K562 (cell line): Measurements from ENCODE around the gene FMC1. TPM values are rescaled to one million over a fixed set of nuclear protein-coding genes. Genes with fewer than 3 reads are reported as not detected.

ENCODE experiments used
- CCAR2 ChIP-seq: fragments of 200-400 bp; formaldehyde crosslinking; IDR thresholded peaks from 2 replicates; pipeline ENCODE4 v1.6.1; 2017; ENCODE audit warnings: mild to moderate bottlenecking, low read depth, low read length
- ETV1 ChIP-seq: fragments of 450-650 bp; conservative IDR thresholded peaks from 2 replicates; pipeline ENCODE4 v1.6.1; 2016; ENCODE audit warnings: missing genetic modification characterization, control low read depth, low read depth, missing compliant biosample characterization
- ETV6 ChIP-seq, 3 experiments: fragments of 150-350 bp in 1 of 3; sonication (generic) in 1 of 3; formaldehyde crosslinking in 1 of 3; IDR thresholded peaks; 2 replicates each; pipeline versions ENCODE4 v1.6.1 to v1.8.0; 2014 to 2022; ENCODE audit warnings: borderline replicate concordance in 2 of 3, low read depth in 2 of 3, antibody characterized with exemption in 1 of 3, low read length in 1 of 3, mild to moderate bottlenecking in 1 of 3, missing genetic modification reagents in 1 of 3
- FOXM1 ChIP-seq, 2 experiments: fragments of 450-650 bp in 1 of 2; sonication (generic) in 1 of 2; formaldehyde crosslinking in 1 of 2; IDR thresholded peaks; 2 replicates each; pipeline versions ENCODE4 v1.6.1 to v1.9.0; 2017 to 2022; ENCODE audit warnings: low read depth in 2 of 2, mild to moderate bottlenecking in 2 of 2, missing genetic modification reagents in 1 of 2, moderate library complexity in 1 of 2
- HDAC1 ChIP-seq, 2 experiments: fragments of 450-650 bp; IDR thresholded peaks; 2 replicates each; pipeline ENCODE4 v1.6.1; 2016 to 2017; ENCODE audit warnings: inconsistent platforms in 1 of 2, mild to moderate bottlenecking in 1 of 2, moderate library complexity in 1 of 2
- MCM5 ChIP-seq: fragments of 450-650 bp; IDR thresholded peaks from 2 replicates; pipeline ENCODE4 v1.6.1; 2016; ENCODE audit warnings: low read depth
- NFRKB ChIP-seq: fragments of 450-650 bp; IDR thresholded peaks from 2 replicates; pipeline ENCODE4 v1.6.1; 2016; ENCODE audit warnings: low read depth
- NR2C1 ChIP-seq, 2 experiments: fragments of 450-650 bp; IDR thresholded peaks; 2 replicates each; pipeline ENCODE4 v1.6.1; 2017; ENCODE audit warnings: mild to moderate bottlenecking in 2 of 2, antibody characterized with exemption in 1 of 2, inconsistent platforms in 1 of 2, missing compliant biosample characterization in 1 of 2, missing genetic modification characterization in 1 of 2
- RBM15 ChIP-seq: fragments of 200-400 bp; formaldehyde crosslinking; IDR thresholded peaks from 2 replicates; pipeline ENCODE4 v1.6.1; 2018; ENCODE audit warnings: mild to moderate bottlenecking, low read length, moderate library complexity; ENCODE audit not compliant: insufficient read depth
- RHOXF2B ChIP-seq: fragments of 250-450 bp; sonication (Bioruptor Pico); conservative IDR thresholded peaks from 2 replicates; pipeline ENCODE4 v1.5.1; 2021
- SMAD1 ChIP-seq: fragments of 150-350 bp; IDR thresholded peaks from 2 replicates; pipeline ENCODE4 v1.6.1; 2014; ENCODE audit warnings: low read length, low read depth; ENCODE audit not compliant: partially characterized antibody
- TCF7 ChIP-seq: sonication (generic); IDR thresholded peaks from 2 replicates; pipeline ENCODE4 v1.6.1; 2016; ENCODE audit warnings: antibody characterized with exemption, borderline replicate concordance
- ZNF121 ChIP-seq: sonication (generic); formaldehyde crosslinking; conservative IDR thresholded peaks from 2 replicates; pipeline ENCODE4 v1.8.0; 2022; ENCODE audit warnings: missing genetic modification reagents
- ZNF282 ChIP-seq: sonication (generic); formaldehyde crosslinking; IDR thresholded peaks from 2 replicates; pipeline ENCODE4 v1.8.1; 2023; ENCODE audit warnings: missing genetic modification reagents
- ZNF79 ChIP-seq: fragments of 250-450 bp; sonication (Bioruptor Pico); IDR thresholded peaks from 2 replicates; pipeline ENCODE4 v1.4.0; 2020; ENCODE audit warnings: low read depth, mild to moderate bottlenecking, moderate library complexity
- polyA plus RNA-seq, 8 experiments: library from polyadenylated mRNA; depleted of rRNA in 4 of 8; stranded (reverse) in 5 of 8; unstranded in 3 of 8; fragments of >200 nt; fragmentation: Nextera tagmentation in 2 of 8; fragmentation: Illumina TruSeq in 1 of 8; extraction: Ambion mirVana in 2 of 8; extraction: Trizol in 1 of 8; gene quantifications; 2 replicates each; pipeline versions ENCODE4 v1.2.1 to v1.2.3, GENCODE V29; 2011 to 2014; ENCODE audit warnings: inconsistent platforms in 1 of 8, missing spikeins in 1 of 8
- total RNA-seq, 7 experiments: library from RNA; depleted of rRNA in 6 of 7; stranded (reverse); fragments of >200 nt in 6 of 7; fragmentation: Illumina TruSeq in 2 of 7; extraction: Trizol in 2 of 7; gene quantifications; 2 replicates each; pipeline versions ENCODE4 v1.2.1 to v1.2.3, GENCODE V29; 2011 to 2021; ENCODE audit warnings: low replicate concordance in 1 of 7
- TF ChIP-seq, protein P1 (sequence below): IDR thresholded peaks from 2 replicates; pipeline ENCODE4 v1.6.1; 2011; ENCODE audit warnings: borderline replicate concordance, low read depth, mild to moderate bottlenecking, moderate library complexity, low read length; ENCODE audit not compliant: insufficient read depth, poor library complexity, severe bottlenecking
- TF ChIP-seq, protein P2 (sequence below): fragments of 250-450 bp; sonication (Bioruptor Pico); IDR thresholded peaks from 2 replicates; pipeline ENCODE4 v1.4.0; 2020; ENCODE audit warnings: mild to moderate bottlenecking
- TF ChIP-seq, protein P3 (sequence below): fragments of 450-650 bp; IDR thresholded peaks from 2 replicates; pipeline ENCODE4 v1.6.1; 2017; ENCODE audit warnings: antibody characterized with exemption, mild to moderate bottlenecking

FMC1 gene
- total and polyA plus RNA-seq, 9 of the 15 experiments (the other 6 are each of a cell fraction or from before 2014, with no cell fraction given), result 14.0 to 116 (median 29.0) TPM

DNA sequence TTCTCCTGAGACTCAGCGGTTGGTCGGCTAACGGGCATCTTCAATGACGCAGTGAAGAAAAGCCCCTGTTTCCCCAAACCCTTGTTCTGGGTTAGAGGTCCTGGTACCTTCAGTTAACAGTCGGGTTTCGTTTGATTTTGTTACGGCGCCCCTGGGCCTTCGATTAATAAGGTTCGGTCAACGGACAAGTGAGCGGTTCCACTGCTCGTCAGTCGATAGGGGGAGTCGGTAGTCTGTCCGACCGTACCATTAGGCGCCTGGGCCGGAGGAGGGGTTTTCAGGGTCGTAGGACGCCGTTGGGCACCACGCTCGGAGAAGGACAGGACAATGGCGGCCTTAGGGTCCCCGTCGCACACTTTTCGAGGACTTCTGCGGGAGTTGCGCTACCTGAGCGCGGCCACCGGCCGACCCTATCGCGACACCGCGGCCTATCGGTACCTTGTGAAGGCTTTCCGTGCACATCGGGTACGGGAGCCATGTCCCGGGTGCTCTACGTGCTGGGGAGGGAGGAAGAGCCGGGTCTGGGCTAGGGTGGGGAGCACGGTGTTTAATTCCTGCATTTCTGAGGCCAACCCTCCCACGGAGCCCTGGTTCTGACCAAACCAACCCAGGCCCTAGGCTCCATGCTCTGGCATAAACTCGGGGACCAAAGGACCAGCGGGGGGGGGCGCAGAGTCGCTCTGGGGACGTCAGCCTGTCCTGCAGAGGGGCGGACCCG is at the start of gene FMC1 (continued):
- TF ChIP-seq HDAC1 (IDR thresholded peaks at IDR 0.05) (peak in 1 of 2 experiments; percentile 82; a peak in 2 of 4 replicates), ZNF121 (CRISPR knock-in tag) (no peak), TCF7 (peak; percentile 53; the same call in 1 of the 2 replicates), RHOXF2B (CRISPR knock-in tag) (no peak), ETV1 (tag) (0 out of 2 replicates have a peak, but pooled peaks have one; percentile 46), CCAR2 (no peak), RBM15 (no peak), SMAD1 (peak; percentile 71), NFRKB (peak; percentile 98), FOXM1 (IDR thresholded peaks at IDR 0.05; ENCODE audit: low read depth) (peak; percentile 56; the same call in 1 of the 2 replicates), FOXM1 (CRISPR knock-in tag; IDR thresholded peaks at IDR 0.05; ENCODE audit: low read depth) (peak; percentile 86; the same call in 1 of the 2 replicates), ZNF282 (CRISPR knock-in tag) (no peak), ETV6 (IDR thresholded peaks at IDR 0.05; ENCODE audit: borderline replicate concordance in 1 of 2, low read depth in 2 of 2, low read length in 1 of 2) (peak in 1 of 2 experiments; percentile 6; a peak in 2 of 4 replicates), ETV6 (CRISPR knock-in tag; IDR thresholded peaks at IDR 0.05; ENCODE audit: borderline replicate concordance) (no peak; the same call in 1 of the 2 replicates), ZNF79 (CRISPR knock-in tag) (no peak), NR2C1 (IDR thresholded peaks at IDR 0.05) (peak; percentile 43; the same call in 1 of the 2 replicates), NR2C1 (tag; IDR thresholded peaks at IDR 0.05) (peak; percentile 16), MCM5 (no peak)
- TF ChIP-seq, protein P1, sequence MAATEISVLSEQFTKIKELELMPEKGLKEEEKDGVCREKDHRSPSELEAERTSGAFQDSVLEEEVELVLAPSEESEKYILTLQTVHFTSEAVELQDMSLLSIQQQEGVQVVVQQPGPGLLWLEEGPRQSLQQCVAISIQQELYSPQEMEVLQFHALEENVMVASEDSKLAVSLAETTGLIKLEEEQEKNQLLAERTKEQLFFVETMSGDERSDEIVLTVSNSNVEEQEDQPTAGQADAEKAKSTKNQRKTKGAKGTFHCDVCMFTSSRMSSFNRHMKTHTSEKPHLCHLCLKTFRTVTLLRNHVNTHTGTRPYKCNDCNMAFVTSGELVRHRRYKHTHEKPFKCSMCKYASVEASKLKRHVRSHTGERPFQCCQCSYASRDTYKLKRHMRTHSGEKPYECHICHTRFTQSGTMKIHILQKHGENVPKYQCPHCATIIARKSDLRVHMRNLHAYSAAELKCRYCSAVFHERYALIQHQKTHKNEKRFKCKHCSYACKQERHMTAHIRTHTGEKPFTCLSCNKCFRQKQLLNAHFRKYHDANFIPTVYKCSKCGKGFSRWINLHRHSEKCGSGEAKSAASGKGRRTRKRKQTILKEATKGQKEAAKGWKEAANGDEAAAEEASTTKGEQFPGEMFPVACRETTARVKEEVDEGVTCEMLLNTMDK, result peak; percentile 6
- TF ChIP-seq, protein P2, sequence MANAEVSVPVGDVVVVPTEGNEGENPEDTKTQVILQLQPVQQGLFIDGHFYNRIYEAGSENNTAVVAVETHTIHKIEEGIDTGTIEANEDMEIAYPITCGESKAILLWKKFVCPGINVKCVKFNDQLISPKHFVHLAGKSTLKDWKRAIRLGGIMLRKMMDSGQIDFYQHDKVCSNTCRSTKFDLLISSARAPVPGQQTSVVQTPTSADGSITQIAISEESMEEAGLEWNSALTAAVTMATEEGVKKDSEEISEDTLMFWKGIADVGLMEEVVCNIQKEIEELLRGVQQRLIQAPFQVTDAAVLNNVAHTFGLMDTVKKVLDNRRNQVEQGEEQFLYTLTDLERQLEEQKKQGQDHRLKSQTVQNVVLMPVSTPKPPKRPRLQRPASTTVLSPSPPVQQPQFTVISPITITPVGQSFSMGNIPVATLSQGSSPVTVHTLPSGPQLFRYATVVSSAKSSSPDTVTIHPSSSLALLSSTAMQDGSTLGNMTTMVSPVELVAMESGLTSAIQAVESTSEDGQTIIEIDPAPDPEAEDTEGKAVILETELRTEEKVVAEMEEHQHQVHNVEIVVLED (CRISPR knock-in tag), result peak; percentile 60
- TF ChIP-seq, protein P3, sequence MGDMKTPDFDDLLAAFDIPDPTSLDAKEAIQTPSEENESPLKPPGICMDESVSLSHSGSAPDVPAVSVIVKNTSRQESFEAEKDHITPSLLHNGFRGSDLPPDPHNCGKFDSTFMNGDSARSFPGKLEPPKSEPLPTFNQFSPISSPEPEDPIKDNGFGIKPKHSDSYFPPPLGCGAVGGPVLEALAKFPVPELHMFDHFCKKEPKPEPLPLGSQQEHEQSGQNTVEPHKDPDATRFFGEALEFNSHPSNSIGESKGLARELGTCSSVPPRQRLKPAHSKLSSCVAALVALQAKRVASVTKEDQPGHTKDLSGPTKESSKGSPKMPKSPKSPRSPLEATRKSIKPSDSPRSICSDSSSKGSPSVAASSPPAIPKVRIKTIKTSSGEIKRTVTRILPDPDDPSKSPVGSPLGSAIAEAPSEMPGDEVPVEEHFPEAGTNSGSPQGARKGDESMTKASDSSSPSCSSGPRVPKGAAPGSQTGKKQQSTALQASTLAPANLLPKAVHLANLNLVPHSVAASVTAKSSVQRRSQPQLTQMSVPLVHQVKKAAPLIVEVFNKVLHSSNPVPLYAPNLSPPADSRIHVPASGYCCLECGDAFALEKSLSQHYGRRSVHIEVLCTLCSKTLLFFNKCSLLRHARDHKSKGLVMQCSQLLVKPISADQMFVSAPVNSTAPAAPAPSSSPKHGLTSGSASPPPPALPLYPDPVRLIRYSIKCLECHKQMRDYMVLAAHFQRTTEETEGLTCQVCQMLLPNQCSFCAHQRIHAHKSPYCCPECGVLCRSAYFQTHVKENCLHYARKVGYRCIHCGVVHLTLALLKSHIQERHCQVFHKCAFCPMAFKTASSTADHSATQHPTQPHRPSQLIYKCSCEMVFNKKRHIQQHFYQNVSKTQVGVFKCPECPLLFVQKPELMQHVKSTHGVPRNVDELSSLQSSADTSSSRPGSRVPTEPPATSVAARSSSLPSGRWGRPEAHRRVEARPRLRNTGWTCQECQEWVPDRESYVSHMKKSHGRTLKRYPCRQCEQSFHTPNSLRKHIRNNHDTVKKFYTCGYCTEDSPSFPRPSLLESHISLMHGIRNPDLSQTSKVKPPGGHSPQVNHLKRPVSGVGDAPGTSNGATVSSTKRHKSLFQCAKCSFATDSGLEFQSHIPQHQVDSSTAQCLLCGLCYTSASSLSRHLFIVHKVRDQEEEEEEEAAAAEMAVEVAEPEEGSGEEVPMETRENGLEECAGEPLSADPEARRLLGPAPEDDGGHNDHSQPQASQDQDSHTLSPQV, result no peak
